Stimulated activated naive B cell treated with anti-CD40 and anti-IgM and Interleukin-4, amounts not matched to agents 10 μg/mL and 1 μg/mL and 100 μg/mL, for 72 hours (primary cell): ENCODE results near the gene ITGB3.
"Not testable (repeated sequence)": the region's sequence is repeated elsewhere in the genome, so short reads cannot be mapped to it uniquely, and the experiment has no call there.

Source experiments
- ATAC-seq, 2 donors: fragments of 150-1000 bp; cut with Tn5 transposase; replicated peaks; 2 replicates each; pipeline ENCODE4 v1.10.0; 2021; ENCODE audit warnings: moderate library complexity in 1 of 2
- DNase-seq: peaks from one replicate; pipeline ENCODE4 v3.0.0; 2021
- H3K27ac Mint-ChIP-seq: one replicate; pipeline ENCODE4 v1.8.0; 2022; ENCODE audit warnings: mild to moderate bottlenecking, mixed read lengths
- H3K27me3 Mint-ChIP-seq, 2 donors: one replicate each; pipeline ENCODE4 v1.8.0; 2022; ENCODE audit warnings: mixed read lengths in 2 of 2
- H3K36me3 Mint-ChIP-seq, 2 donors: one replicate each; pipeline ENCODE4 v1.8.0; 2022; ENCODE audit warnings: mixed read lengths in 2 of 2, mild to moderate bottlenecking in 1 of 2
- H3K4me1 Mint-ChIP-seq, 2 donors: one replicate each; pipeline ENCODE4 v1.8.0; 2022; ENCODE audit warnings: mixed read lengths in 2 of 2, mild to moderate bottlenecking in 1 of 2
- H3K4me3 Mint-ChIP-seq, 2 donors: one replicate each; pipeline ENCODE4 v1.8.0; 2022; ENCODE audit warnings: mild to moderate bottlenecking in 2 of 2, mixed read lengths in 2 of 2, moderate library complexity in 1 of 2
- H3K9me3 Mint-ChIP-seq, 2 donors: one replicate each; pipeline ENCODE4 v1.8.0; 2022; ENCODE audit warnings: mixed read lengths in 2 of 2, mild to moderate bottlenecking in 1 of 2

The ITGB3 gene

GRCh38 chr17:47216821-47217220 lies 36.8 kb upstream of the ITGB3 start:
- not testable (repeated sequence) for H3K27ac Mint-ChIP-seq, H3K4me3 Mint-ChIP-seq, ATAC-seq, DNase-seq, H3K36me3 Mint-ChIP-seq, H3K9me3 Mint-ChIP-seq, H3K27me3 Mint-ChIP-seq
- peaks cover 31 to 46% of the 10 kb centered on the region in 2 donors for H3K4me1 Mint-ChIP-seq

GRCh38 chr17:47217279-47217678 lies 36.3 kb upstream of the ITGB3 start:
- H3K9me3 Mint-ChIP-seq, ATAC-seq, H3K27ac Mint-ChIP-seq, H3K36me3 Mint-ChIP-seq, DNase-seq, H3K4me3 Mint-ChIP-seq, H3K27me3 Mint-ChIP-seq: not testable (repeated sequence)
- peaks cover 29 to 44% of the 10 kb centered on the region in 2 donors for H3K4me1 Mint-ChIP-seq

DNA sequence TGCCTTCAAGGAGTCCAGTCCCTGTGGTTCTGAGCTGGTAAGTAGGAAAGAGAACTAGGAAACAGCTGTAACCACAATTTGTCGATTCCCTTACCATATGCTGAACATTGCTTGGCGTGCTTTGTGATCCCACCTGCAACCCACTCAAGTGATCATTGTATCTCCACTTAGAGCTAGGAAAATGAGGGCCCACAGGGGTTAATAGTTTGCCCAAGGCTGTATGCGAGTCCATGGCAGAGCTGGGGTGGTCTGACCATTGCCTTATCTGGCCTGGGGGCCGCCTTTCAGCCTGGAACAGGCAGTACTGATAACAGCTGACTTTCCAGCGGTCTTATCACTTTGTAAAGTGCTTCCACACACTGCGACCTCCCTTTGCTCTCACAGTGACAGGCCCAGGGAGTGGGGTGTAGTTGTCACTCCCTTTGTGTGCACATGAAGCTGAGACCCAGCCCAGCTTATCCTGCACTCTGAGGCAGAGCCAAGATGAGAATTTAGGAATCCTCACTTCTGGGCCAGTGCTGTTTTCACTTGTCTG lies 34.7 kb upstream of the ITGB3 start:
- peaks cover 26 to 36% of the 10 kb centered on the region in 2 donors for H3K4me1 Mint-ChIP-seq
- no peak overlapping the region for H3K27ac Mint-ChIP-seq
- ATAC-seq (peak; percentile 62 to 65), DNase-seq (no peak)
- peaks cover under 1 to 6% of the 10 kb centered on the region in 2 donors for H3K36me3 Mint-ChIP-seq
- peak overlapping the region in 1 of 2 donors; percentile 25 for H3K4me3 Mint-ChIP-seq
- H3K9me3 Mint-ChIP-seq = peaks cover under 1 to 2% of the 10 kb centered on the region in 2 donors
- no peaks in the 10 kb centered on the region for H3K27me3 Mint-ChIP-seq

GRCh38 chr17:47219621-47220475 lies 33.8 kb upstream of the ITGB3 start:
- H3K36me3 Mint-ChIP-seq = peaks cover 7 to 9% of the 10 kb centered on the region in 2 donors
- ATAC-seq = no peak
- no peak for DNase-seq
- H3K4me3 Mint-ChIP-seq = peak overlapping the region in 1 of 2 donors; percentile 17
- H3K9me3 Mint-ChIP-seq = peaks cover 4 to 8% of the 10 kb centered on the region in 2 donors
- H3K27me3 Mint-ChIP-seq = no peaks in the 10 kb centered on the region
- H3K4me1 Mint-ChIP-seq = peaks cover 26 to 36% of the 10 kb centered on the region in 2 donors
- H3K27ac Mint-ChIP-seq = peak overlapping the region; percentile 79

DNA sequence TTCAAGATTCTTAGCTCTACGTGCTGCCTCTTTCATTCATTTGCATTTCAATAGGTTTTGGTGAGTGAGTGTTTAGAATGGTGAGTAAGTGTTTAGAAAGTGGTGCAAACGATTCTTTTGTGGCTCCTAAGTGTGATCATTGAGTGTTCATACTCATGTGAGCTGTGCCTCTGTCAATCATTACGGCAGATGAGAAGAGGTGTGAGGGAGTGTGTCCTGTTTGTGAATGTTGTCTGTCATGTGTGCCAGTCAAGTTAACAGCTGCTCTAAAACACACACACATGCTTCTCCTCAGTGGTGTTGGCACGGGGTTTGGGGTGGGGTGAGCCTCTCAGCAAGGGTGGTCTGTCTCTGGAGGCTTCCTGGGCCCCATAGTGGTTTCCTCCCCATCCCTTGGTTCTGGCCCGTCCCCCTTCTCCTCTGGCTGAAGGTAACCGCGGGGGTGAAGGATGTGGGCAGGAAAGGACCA lies 33.1 kb upstream of the ITGB3 start:
- Mint-ChIP-seq H3K27ac (no peak overlapping the region), H3K27me3 (no peaks in the 10 kb centered on the region), H3K9me3 (peaks cover 4 to 8% of the 10 kb centered on the region in 2 donors), H3K36me3 (peaks cover 7 to 9% of the 10 kb centered on the region in 2 donors), H3K4me3 (no peak overlapping the region), H3K4me1 (peaks cover 26 to 36% of the 10 kb centered on the region in 2 donors)
- peak; percentile 34 to 49 for ATAC-seq
- DNase-seq = no peak

GRCh38 chr17:47221154-47221553 lies 32.5 kb upstream of the ITGB3 start:
- Mint-ChIP-seq H3K27ac (no peak overlapping the region), H3K9me3 (peaks cover 4 to 8% of the 10 kb centered on the region in 2 donors), H3K4me1 (peaks cover 26 to 36% of the 10 kb centered on the region in 2 donors), H3K36me3 (peaks cover 7 to 9% of the 10 kb centered on the region in 2 donors), H3K4me3 (no peak overlapping the region), H3K27me3 (no peaks in the 10 kb centered on the region)
- DNase-seq = no peak
- ATAC-seq = peak; percentile 25 to 31

- Mint-ChIP-seq H3K9me3 (peaks cover 4 to 8% of the 10 kb centered on the region in 2 donors), H3K27ac (no peak overlapping the region), H3K36me3 (peaks cover 7 to 9% of the 10 kb centered on the region in 2 donors), H3K27me3 (no peaks in the 10 kb centered on the region), H3K4me3 (no peak overlapping the region), H3K4me1 (peaks cover 26 to 36% of the 10 kb centered on the region in 2 donors)
- DNase-seq (no peak), ATAC-seq (no peak)
Measured at GRCh38 chr17:47222047-47222446, 31.6 kb upstream of the ITGB3 start.

DNA sequence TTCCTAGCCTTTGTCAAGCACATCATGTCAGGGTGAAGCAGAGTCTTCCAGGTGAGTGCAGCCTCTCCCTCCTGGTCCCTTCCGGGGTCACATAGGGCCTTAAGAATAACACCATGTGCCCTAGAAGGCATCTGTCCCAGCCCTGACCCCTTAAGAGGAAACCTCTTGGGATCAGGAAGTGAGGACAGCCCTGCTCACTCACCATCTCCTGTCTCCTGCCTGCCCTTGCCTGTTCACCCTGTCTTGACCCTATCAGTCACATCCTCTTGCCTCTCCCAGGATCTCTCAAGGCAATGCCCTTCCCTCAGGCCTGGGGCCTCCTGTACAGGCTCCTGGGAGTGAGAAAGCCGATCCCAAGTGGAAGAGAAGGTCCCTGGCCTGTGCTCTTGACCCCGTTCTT lies 30.6 kb upstream of the ITGB3 start:
- peaks cover 26 to 36% of the 10 kb centered on the region in 2 donors for H3K4me1 Mint-ChIP-seq
- ATAC-seq (no peak), DNase-seq (no peak)
- H3K9me3 Mint-ChIP-seq = peaks cover 4 to 8% of the 10 kb centered on the region in 2 donors
- no peaks in the 10 kb centered on the region for H3K27me3 Mint-ChIP-seq
- no peak overlapping the region for H3K4me3 Mint-ChIP-seq
- H3K36me3 Mint-ChIP-seq = peaks cover 7 to 9% of the 10 kb centered on the region in 2 donors
- no peak overlapping the region for H3K27ac Mint-ChIP-seq

- no peak for DNase-seq
- no peak for ATAC-seq
- Mint-ChIP-seq H3K4me3 (no peak overlapping the region), H3K4me1 (peaks cover 26 to 33% of the 10 kb centered on the region in 2 donors), H3K36me3 (peaks cover 7 to 9% of the 10 kb centered on the region in 2 donors), H3K27me3 (no peaks in the 10 kb centered on the region), H3K9me3 (peaks cover 4 to 8% of the 10 kb centered on the region in 2 donors), H3K27ac (no peak overlapping the region)
Measured at GRCh38 chr17:47223460-47223859, 30.2 kb upstream of the ITGB3 start.

DNA sequence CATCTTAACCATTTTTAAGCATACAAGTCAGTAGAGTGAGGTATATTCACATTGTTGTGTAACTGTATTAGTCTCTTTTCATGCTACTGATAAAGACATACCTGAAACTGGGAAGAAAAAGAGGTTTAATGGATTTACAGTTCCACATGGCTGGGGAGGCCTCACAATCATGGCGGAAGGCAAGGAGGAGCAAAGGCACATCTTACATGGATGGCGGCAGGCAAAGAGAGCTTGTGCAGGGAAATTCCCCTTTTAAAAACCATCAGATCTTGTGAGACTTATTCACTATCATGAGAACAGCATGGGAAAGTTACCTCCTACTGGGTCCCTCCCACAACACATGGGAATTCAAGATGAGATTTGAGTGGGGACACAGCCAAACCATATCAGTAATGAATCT lies 29.6 kb upstream of the ITGB3 start:
- not testable (repeated sequence) for DNase-seq

DNA sequence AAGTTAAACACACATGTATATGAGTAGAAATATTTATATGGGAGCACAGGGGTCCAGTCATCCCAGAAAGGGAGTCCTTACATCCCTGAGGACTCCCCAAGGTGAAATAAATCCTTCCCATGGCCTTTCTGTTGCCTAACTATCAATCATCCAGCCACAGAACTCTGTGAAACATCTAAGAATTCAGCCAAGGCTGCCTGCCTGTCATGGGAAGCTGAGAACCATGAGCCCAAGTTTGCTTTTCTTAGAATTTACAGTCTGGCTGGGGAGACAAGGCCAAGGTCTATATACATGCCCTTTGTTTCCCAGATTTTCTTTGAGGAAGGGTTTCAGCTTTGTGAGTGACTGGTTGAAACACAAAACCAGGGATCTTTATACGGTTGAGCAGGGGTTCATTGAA lies 28.7 kb upstream of the ITGB3 start:
- Mint-ChIP-seq H3K4me3 (no peak overlapping the region), H3K36me3 (peaks cover 7 to 9% of the 10 kb centered on the region in 2 donors), H3K9me3 (peaks cover 4 to 8% of the 10 kb centered on the region in 2 donors), H3K4me1 (peaks cover 22 to 27% of the 10 kb centered on the region in 2 donors), H3K27me3 (no peaks in the 10 kb centered on the region), H3K27ac (no peak overlapping the region)
- no peak for ATAC-seq
- no peak for DNase-seq

More for the DNA sequence above, 29.6 kb upstream of the ITGB3 start:
- H3K36me3 Mint-ChIP-seq, ATAC-seq, H3K27ac Mint-ChIP-seq, H3K4me3 Mint-ChIP-seq, H3K9me3 Mint-ChIP-seq, H3K27me3 Mint-ChIP-seq: not testable (repeated sequence)
- H3K4me1 Mint-ChIP-seq = peaks cover 21 to 27% of the 10 kb centered on the region in 2 donors

DNA sequence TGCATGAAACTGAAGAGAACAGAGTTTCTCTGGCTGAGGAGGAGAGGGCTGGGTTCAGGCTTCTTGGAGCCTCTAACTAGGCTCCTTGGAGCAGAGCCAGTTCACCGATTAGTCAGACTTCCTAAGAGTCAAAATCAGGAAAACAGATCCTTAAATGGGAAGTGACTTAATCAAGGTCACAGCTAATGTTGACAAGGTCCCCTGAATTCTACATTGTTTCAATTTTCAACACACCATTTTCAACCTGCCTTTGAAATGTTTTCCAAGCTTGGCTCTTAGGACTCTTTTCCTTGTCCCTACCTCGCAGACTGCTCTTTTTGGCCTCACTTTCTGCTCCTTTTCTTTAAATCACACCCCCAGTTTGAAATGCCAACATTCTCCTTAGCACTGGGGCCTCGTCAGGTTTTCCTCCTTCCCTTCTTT lies 28.2 kb upstream of the ITGB3 start:
- peaks cover 7 to 9% of the 10 kb centered on the region in 2 donors for H3K36me3 Mint-ChIP-seq
- peaks cover 24 to 27% of the 10 kb centered on the region in 2 donors for H3K4me1 Mint-ChIP-seq
- H3K9me3 Mint-ChIP-seq = peaks cover 4 to 8% of the 10 kb centered on the region in 2 donors
- DNase-seq = no peak
- ATAC-seq = no peak
- no peak overlapping the region for H3K4me3 Mint-ChIP-seq
- H3K27ac Mint-ChIP-seq = no peak overlapping the region
- no peaks in the 10 kb centered on the region for H3K27me3 Mint-ChIP-seq

- DNase-seq (no peak), ATAC-seq (no peak)
- Mint-ChIP-seq H3K9me3 (peaks cover 4 to 8% of the 10 kb centered on the region in 2 donors), H3K36me3 (peaks cover 7 to 9% of the 10 kb centered on the region in 2 donors), H3K4me3 (no peak overlapping the region), H3K27me3 (no peaks in the 10 kb centered on the region), H3K27ac (no peak overlapping the region), H3K4me1 (peaks cover 25 to 27% of the 10 kb centered on the region in 2 donors)
Measured at GRCh38 chr17:47225911-47226688, 27.5 kb upstream of the ITGB3 start.

DNA sequence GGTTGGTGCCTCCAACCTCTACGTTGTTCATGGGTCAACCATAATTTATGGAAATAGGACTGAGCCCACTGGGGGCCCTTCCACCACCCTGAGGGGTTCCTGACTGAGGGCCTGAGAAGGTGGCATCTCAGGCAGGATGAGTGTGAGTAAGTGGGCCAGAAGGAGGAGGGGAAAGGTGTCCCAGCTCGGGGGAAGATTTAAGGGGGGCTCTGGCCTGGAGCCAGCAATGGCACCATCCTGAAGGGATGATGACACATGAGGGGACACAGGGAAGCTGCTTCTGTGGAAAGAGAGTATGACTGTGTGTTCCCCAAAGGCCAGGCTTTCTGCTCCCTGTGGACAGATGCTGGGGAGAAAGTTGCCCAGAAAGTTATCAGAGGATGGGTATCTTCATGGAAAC lies 25.8 kb upstream of the ITGB3 start:
- Mint-ChIP-seq H3K27me3 (no peaks in the 10 kb centered on the region), H3K4me3 (no peak overlapping the region), H3K9me3 (peaks cover 4 to 8% of the 10 kb centered on the region in 2 donors), H3K36me3 (peaks cover 7 to 9% of the 10 kb centered on the region in 2 donors), H3K27ac (no peak overlapping the region), H3K4me1 (peaks cover 21 to 26% of the 10 kb centered on the region in 2 donors)
- DNase-seq = no peak
- ATAC-seq = no peak
